ENCODE results near the gene PPP1R36.

DNA sequence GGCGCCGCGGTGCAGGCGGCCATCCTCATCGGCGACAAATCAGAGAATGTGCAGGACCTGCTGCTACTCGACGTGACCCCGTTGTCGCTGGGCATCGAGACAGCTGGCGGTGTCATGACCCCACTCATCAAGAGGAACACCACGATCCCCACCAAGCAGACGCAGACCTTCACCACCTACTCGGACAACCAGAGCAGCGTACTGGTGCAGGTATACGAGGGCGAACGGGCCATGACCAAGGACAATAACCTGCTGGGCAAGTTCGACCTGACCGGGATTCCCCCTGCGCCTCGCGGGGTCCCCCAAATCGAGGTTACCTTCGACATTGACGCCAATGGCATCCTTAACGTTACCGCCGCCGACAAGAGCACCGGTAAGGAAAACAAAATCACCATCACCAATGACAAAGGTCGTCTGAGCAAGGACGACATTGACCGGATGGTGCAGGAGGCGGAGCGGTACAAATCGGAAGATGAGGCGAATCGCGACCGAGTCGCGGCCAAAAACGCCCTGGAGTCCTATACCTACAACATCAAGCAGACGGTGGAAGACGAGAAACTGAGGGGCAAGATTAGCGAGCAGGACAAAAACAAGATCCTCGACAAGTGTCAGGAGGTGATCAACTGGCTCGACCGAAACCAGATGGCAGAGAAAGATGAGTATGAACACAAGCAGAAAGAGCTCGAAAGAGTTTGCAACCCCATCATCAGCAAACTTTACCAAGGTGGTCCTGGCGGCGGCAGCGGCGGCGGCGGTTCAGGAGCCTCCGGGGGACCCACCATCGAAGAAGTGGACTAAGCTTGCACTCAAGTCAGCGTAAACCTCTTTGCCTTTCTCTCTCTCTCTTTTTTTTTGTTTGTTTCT is 7.6 kb upstream of the PPP1R36 start:
- no peak for TF ChIP-seq POLR2A (IDR thresholded peaks at IDR 0.05)
- TF ChIP-seq EP300 (IDR thresholded peaks at IDR 0.05): no peak

All from tibial nerve (tissue), 3 donors.